Hindlimb muscle (tissue), 1 donor: ENCODE measurements around the gene SGCG. TPM values are rescaled to one million over a fixed set of nuclear protein-coding genes. Genes with fewer than 3 reads are reported as not detected.
A peak's percentile ranks its signal among the peaks of the same experiment; 100 is the strongest.
"Not testable (repeated sequence)": the region's sequence is repeated elsewhere in the genome, so short reads cannot be mapped to it uniquely, and the experiment has no call there.

ENCODE experiments used
- DNase-seq: peaks from one replicate; pipeline ENCODE4 v3.0.0-alpha.2; 2013
- polyA plus RNA-seq: library from polyadenylated mRNA; unstranded; fragments of 120-200 nt; gene quantifications from one replicate; pipeline ENCODE4 v1.2.1, GENCODE V29; 2013; ENCODE audit not compliant: insufficient read length

SGCG gene
- polyA plus RNA-seq, 1 donor = 70.1 TPM

DNA sequence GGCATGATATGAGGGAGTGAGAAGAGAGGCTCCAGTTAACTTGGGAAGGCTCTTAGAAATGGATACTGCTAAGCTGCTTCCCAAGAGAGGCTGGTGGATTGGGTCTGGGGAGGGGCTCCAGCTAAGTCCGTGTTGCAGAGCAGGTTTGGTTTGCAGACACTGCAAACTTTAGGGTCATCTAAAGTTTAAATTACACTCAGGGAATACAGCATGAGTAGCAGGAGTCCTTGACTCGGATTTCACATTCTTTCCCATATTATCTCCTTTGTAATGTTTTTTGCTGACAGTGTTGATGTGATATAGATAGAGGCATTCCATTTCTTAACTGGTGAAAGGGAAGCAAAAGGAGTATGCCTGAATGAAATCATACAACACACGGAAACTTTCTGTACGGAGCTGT lies 31.9 kb downstream of the SGCG start:
- peak; percentile 6 for DNase-seq

GRCh38 chr13:23231241-23231640 lies 50.5 kb downstream of the SGCG start:
- DNase-seq = no peak

DNA sequence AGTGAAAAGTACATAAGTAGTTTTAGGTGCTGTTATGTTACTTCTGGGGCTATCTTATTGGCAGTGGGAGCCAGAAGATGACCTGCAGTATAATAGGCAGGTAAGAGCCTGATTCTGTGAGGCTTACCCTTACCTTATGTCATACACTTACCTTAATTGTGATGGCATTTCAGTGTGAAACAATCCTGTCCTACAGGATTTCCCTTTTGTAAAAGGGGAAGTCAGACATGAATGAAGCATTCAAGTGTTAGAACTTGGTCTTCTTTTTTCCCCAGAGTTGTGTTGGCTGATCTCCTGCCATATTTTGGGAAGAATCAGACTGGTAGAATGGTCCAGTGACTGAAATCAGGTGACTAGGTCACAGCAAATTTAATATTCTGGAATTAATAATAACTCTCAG lies 55.2 kb downstream of the SGCG start:
- DNase-seq = no peak

DNA sequence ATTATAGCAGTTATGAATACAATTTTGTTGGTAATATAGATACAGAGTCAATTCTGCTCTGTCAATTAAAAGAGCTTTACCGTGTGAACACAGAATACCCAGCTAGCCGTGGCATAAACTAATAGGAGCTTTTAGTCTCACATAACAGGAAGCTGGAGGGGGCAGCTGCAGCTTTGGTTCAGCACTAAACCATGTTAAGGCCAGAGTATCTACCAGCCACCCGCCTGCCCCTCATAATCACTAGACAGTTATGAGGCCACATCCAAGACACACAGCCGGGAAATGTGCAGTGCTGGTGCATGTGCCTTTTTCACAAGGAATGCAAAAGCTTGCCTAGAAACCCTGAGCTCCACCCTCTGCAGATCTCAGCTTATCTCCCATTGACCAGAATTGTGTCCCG lies 62.3 kb downstream of the SGCG start:
- no peak for DNase-seq

GRCh38 chr13:23248410-23248809 lies 67.6 kb downstream of the SGCG start:
- DNase-seq = not testable (repeated sequence)

DNA sequence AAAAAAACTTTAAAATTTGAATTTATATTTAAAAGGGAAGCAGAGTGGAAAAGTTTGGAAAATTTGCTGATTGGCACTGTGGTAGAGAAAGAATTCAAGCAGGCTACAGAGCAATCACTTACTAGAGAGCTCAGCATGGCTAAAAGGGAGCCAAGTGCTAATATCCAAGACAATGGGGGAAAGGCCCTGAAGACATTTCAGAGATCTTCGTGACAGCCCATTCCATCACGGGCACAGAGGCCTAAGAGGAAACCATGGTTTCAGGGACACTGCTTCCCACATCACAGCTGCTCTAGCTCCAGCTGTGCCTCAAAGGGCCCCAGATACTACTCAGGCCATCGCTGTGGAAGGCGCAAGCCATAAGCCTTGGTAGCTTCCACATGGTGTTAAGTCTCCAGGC lies 73.7 kb downstream of the SGCG start:
- DNase-seq = no peak

DNA sequence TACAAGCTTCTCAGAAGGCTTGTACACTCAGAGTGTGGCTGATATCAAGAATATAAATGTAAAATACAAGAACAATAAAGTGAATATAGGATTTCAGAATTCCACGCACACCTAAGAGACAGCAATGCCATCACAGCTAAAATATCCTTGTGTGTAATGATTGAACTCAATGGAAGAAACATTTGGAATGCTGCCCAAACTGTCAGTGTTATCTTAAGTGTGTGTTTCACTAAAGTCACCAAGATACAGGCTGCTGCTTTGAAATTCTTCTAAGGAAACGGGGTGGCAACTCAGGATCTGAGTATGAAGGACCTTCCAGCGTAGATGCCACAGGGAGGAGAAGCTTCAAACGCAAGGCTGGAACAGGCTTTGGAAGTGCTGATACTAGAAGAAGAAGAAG lies 86.8 kb downstream of the SGCG start:
- no peak for DNase-seq

DNA sequence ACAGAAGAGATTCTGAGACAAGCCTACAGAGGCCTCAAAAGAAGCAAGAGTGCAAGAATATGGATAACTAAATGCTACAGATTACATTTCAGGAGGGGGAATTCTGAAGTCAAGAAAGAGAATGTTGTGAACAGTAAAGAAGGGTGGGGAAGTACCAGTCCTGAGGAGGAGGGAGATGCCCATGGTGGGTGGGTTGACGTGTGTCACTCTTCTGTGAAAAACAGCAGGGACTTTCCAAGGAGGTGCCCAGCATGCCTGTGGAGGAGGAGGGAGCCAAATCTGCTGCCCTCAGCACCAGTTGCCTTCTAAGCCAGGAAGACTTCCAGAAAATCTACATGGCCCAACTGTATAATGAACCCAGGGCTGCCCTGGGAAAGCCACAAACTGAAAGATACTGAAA lies 87.7 kb downstream of the SGCG start:
- no peak for DNase-seq

- DNase-seq = no peak
These were observed 90.6 kb downstream of the SGCG start for GRCh38 chr13:23271331-23271730.

DNA sequence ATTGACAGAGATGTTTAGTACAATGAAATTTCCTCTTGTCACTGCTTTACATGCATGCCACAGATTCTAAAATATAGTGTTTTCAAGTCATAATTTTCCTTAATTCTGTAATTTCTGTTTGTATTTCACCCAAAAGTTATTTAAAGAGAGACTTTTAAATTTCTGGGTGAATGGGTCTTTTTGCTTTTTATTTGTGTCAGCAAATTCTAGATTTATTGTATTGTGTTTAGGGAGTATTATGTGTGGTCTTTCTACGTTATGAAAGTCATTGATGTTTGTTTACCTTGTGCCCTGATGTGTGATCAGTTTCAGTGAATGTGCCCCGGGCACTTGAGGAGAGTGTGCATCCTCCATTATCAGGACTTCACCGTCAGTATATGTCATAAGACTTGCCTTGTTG lies 92.7 kb downstream of the SGCG start:
- no peak for DNase-seq

GRCh38 chr13:23279321-23279720 lies 98.5 kb downstream of the SGCG start:
- DNase-seq = no peak

DNA sequence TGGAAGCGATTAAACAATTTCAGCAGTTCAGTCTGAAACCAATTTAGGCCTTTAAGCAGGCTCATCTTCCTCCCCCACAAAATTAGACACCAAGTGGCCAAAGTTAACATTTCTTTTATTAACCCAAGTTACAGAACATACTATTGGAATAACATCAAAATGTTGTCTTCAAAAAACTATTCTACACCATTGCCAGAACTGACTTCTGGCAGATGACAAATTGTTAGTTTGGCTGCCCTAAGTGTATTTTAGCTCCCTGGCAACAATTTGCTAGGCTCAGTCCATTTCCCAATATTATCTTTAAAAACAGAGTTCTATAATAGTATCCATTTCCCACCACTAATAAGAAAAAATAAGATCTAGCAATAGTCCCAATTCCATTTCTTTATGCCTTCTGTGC lies 107.8 kb downstream of the SGCG start:
- DNase-seq = peak; percentile 29

DNA sequence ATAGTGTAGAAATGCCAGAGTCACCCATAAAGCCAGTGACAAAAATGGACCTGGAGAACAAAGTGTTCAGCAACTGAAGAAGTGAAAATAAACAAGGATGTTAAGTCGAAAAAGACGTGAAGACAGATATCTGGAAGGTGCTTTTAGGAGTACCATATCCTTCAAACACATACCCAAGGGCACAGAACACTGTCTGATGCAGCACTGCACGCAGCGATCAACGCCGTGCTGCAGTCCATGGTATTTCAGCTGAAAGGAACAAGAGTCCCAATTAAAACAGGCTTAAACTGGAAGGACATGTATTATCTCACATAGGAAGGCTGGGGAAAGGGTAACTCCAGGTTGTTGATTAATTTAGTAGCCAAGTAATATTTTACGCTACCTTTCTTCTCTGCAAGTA lies 108.2 kb downstream of the SGCG start:
- no peak for DNase-seq

DNA sequence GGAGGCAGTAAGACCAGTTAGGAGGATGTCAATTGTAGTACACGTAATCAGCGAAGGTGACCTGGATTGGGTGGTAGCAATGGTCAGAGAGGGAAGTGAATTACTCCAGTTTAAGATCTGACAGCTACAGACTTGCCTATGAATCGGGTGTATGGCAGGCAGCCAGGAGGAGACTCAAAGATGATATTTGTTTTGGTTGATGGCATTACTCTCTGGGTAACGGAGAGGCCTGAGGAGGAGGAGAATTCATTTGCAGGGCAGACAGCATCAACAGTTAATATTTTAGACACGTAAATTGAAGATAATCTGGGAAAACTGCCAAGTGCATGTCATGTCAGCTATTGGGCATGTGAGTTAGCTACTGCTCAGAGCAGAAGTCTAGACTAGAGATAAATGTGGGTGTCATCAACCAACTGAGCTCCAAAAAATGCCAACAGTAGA lies 109.2 kb downstream of the SGCG start:
- DNase-seq = no peak

DNA sequence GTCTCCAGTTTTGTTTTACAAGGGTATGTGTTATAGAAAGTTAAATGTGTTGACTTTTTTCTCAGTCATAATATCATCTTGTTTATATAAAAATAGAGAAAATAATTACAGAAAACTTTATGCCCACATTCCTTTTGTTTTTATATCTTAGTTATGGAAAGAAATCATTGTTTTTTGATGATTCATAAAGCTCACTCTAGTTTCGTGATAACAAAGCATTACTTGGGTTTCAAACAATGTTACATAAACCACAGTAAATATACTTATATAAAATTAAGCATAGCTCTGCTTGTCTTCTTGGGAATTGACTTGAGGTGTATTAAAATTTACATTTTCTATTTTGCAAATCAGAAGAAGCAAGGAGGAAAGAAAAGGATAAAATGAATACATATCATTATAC lies 111.8 kb downstream of the SGCG start:
- no peak for DNase-seq

DNA sequence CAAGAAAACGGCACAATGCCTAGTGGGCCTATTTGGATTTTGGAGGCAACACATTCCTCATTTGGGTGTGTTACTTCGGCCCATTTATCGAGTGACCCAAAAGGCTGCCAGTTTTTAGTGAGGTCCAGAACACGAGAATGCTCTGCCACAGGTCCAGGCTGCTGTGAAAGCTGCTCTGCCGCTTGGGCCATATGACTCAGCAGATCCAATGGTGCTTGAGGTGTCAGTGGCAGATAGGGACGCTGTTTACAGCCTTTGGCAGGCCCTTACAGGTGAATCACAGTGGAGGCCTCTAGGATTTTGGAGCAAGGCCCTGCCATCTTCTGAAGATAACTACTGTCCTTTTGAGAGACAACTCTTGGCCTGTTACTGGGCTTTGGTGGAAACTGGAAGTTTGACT lies 134.1 kb downstream of the SGCG start:
- not testable (repeated sequence) for DNase-seq

DNA sequence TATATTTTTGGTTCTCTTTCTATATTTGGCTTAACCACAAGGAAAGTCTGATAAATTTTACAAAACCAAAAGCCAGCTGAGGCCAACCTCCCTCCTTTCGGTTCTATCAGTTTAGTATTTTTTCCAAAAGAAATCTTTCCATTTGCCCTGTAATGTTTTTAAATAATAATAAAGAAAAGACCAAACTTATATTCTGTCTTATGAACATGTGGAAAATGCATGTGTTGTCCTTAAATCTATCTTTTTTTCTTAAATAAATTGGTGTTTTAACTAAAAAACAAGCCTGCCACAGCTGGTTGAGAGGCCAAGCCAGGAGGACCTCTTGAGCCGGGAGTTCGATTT lies 139.1 kb downstream of the SGCG start:
- DNase-seq = no peak

DNA sequence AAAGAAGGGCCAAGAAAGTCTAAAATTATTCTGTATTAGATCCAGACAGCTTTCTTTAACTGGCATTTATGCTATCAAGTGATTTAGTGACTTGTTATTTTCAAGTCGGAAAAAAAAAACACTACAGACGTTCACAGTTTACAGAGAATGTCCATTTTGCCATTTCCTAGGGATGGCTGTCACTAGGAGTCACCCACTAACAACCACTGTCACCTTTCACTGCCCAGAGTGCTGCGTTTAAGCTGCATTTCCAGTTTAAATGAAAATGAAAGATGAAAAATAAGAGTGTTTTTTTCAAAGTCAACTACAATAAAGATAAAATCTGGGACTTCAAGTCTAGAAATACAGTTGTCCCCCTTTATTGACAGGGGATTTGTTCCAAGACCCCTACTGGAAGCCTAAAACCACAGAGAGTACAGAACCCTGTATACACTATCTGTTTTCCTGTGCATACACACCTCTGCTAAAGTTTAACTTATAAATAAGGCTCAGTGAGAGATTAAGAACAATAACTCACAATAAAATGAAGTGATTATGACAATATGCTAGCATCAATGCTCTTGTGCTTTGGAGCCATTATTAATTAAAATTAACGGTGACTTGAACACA lies 140.3 kb downstream of the SGCG start:
- DNase-seq = peak; percentile 8

- DNase-seq = peak; percentile 72
These were observed 140.9 kb downstream of the SGCG start for GRCh38 chr13:23321535-23322241.

DNA sequence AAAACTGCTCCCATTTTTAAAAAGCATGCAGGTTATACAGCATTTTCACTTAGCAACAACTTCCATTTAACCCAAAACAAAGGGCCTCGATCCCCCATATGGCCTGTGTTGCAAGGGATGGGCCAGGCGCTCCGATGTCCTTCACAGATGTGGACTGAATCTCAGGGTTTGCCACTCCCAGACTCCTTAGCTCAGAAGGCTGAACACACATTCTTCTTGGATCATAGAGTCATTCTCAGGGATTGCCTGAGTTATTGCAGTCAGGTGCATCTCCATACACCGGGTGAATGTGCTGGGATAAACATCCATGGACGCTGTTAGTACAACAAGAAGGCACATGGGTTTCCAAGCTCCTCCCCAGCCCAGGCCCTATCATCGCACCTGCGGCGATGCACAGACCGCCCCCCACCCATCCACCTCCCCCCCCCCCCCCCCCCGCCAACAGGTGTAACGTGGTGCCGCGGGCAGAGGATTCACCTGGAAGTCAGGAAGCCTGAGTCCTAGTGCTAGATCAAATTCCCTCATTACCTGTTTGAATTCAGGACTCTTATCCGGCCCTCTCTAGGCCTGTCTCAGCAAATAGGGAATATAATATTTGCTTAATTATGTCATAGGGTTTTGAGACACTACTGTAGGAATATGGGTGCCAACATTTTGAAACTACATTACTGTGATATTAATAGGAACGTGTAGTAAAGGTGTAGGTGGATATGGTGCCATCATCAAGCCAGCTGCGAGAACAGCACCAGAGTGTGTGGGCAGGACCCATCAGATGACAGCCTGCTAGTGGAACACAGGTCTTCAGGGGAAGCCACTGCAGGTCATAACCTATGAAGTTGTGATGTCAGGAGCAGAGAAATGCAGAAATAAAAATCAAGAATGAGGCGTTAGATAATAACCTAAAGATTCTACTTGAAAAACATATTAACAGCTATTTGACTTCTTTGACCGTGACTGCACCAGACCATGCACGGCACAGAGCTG lies 141.9 kb downstream of the SGCG start:
- DNase-seq = peak; percentile 18

DNA sequence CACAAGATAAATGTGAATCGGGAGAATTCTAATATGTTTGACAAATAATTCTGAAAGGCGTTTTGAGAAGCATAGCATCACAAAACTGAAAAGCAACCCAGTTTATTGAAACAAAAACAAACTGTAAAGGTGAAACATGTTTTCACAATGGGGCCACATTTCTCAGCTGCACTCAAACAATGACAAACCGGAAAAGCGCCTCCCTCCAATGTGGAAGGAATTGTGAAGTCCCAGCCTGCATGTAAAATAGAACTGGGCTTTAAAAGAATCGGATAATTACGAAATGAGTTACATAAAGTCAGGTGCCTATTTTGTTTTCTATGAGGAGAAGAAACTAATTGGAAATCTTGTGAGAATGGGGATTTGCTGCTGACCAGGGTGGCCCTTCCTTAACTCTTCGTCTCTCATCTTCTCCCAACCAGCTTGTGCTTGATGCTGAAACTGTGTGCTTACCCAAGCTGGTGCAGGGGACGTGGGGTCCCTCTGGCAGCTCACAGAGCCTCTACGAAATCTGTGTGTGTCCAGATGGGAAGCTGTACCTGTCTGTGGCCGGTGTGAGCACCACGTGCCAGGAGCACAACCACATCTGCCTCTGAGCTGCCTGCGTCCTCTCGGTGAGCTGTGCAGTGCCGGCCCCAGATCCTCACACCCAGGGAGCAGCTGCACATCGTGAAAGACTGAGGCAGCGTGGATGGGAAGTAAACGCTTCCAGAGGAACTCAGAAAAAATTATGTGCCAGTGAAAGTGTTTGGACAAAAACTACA lies 143.3 kb downstream of the SGCG start:
- DNase-seq = peak; percentile 11

DNA sequence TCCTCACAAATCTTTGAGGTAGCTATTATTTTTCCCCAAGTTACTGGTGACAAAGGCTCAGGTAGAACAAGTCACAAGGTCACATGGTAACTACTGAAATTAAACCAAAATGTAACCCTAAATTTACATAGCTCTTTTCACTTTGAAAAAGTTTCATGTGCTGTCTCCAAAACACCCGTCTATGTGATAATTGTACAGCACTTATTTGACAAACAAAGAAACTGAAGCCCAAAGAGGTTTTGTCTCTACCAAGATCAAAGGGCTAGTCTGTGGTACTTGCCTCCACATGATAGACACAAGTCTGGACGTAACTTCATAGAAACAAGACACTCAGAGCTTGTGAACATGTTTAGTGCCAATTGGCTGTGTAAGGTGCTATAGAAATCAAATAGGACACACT lies 144.4 kb downstream of the SGCG start:
- no peak for DNase-seq

- DNase-seq = no peak
These were observed 149.6 kb downstream of the SGCG start for GRCh38 chr13:23330356-23330755.
